Keratinocyte (primary cell): ENCODE results near the gene RPS19BP1. TPM values are rescaled to one million over a fixed set of nuclear protein-coding genes. Genes with fewer than 3 reads are reported as not detected.
A peak's percentile ranks its signal among the peaks of the same experiment; 100 is the strongest.

ENCODE experiments used
- DNase-seq: peaks from one replicate; pipeline ENCODE4 v3.0.0-alpha.2; 2011; ENCODE audit warnings: low read depth, missing footprints, low spot score
- FAIRE-seq: peaks from 2 replicates; lab custom pipeline; 2011; peaks lifted over from hg19 to GRCh38; lab: Jason Lieb, UNC
- H2AFZ ChIP-seq: 2 replicates; pipeline ENCODE4 v1.6.0; 2012; ENCODE audit warnings: low read length, control low read depth, inconsistent platforms; ENCODE audit not compliant: control insufficient read depth
- H3K27ac ChIP-seq: 2 replicates; pipeline ENCODE4 v1.5.1; 2011; ENCODE audit warnings: low read length; ENCODE audit not compliant: control insufficient read depth, insufficient read depth
- H3K27me3 ChIP-seq: 3 replicates; pipeline ENCODE4 v1.6.0; 2011; ENCODE audit warnings: low read length; ENCODE audit not compliant: control insufficient read depth, insufficient read depth; ENCODE audit errors: extremely low read depth
- H3K36me3 ChIP-seq, 2 experiments: 2 replicates in 1 of 2; 3 replicates in 1 of 2; pipeline ENCODE4 v1.5.1; 2011; ENCODE audit warnings: low read length in 2 of 2, mild to moderate bottlenecking in 1 of 2; ENCODE audit not compliant: control insufficient read depth in 2 of 2, insufficient read depth in 2 of 2; ENCODE audit errors: extremely low read depth in 1 of 2
- H3K4me1 ChIP-seq: 3 replicates; pipeline ENCODE4 v1.5.1; 2011; ENCODE audit warnings: low read length; ENCODE audit not compliant: control insufficient read depth, insufficient read depth; ENCODE audit errors: extremely low read depth
- H3K4me2 ChIP-seq: 3 replicates; pipeline ENCODE4 v1.6.0; 2011; ENCODE audit warnings: low read depth, low read length; ENCODE audit not compliant: control insufficient read depth, insufficient read depth; ENCODE audit errors: extremely low read depth
- H3K4me3 ChIP-seq, 3 experiments: fragments of 200-600 bp in 1 of 3; sonication (generic) in 1 of 3; 2 replicates in 2 of 3; 3 replicates in 1 of 3; pipeline ENCODE4 v1.5.1; 2011 to 2016; ENCODE audit warnings: low read length in 3 of 3, mild to moderate bottlenecking in 3 of 3, control low read depth in 2 of 3, inconsistent platforms in 1 of 3, low read depth in 1 of 3, mixed read lengths in 1 of 3, mixed run types in 1 of 3, moderate library complexity in 1 of 3; ENCODE audit not compliant: control insufficient read depth in 2 of 3, insufficient read depth in 2 of 3; ENCODE audit errors: extremely low read depth in 1 of 3
- H3K79me2 ChIP-seq: 2 replicates; pipeline ENCODE4 v1.6.0; 2012; ENCODE audit warnings: low read length; ENCODE audit not compliant: control insufficient read depth, insufficient read depth
- H3K9ac ChIP-seq: 3 replicates; pipeline ENCODE4 v1.6.0; 2011; ENCODE audit warnings: low read length; ENCODE audit not compliant: control insufficient read depth, insufficient read depth; ENCODE audit errors: extremely low read depth
- H3K9me1 ChIP-seq: 3 replicates; pipeline ENCODE4 v1.6.0; 2011; ENCODE audit warnings: low read length; ENCODE audit not compliant: control insufficient read depth, insufficient read depth; ENCODE audit errors: extremely low read depth
- H3K9me3 ChIP-seq: 2 replicates; pipeline ENCODE4 v1.5.1; 2012; ENCODE audit warnings: low read depth, low read length; ENCODE audit not compliant: control insufficient read depth
- H4K20me1 ChIP-seq: 3 replicates; pipeline ENCODE4 v1.6.0; 2011; ENCODE audit warnings: low read length; ENCODE audit not compliant: control insufficient read depth, insufficient read depth; ENCODE audit errors: extremely low read depth
- CTCF ChIP-seq, 3 experiments: IDR thresholded peaks in 1 of 3; conservative IDR thresholded peaks in 1 of 3; optimal IDR thresholded peaks in 1 of 3; 2 replicates in 2 of 3; 3 replicates in 1 of 3; pipeline versions ENCODE3 to v1.5.1; 2011; ENCODE audit warnings: low read length in 3 of 3, mild to moderate bottlenecking in 3 of 3, moderate library complexity in 2 of 3, control low read depth in 1 of 3, inconsistent platforms in 1 of 3; ENCODE audit not compliant: insufficient read depth in 2 of 3; ENCODE audit errors: extremely low read depth in 1 of 3
- EZH2 ChIP-seq: IDR thresholded peaks from one replicate; pipeline ENCODE4 v1.6.1; 2012; ENCODE audit warnings: inconsistent platforms, mild to moderate bottlenecking, low read length, moderate library complexity
- dilution Hi-C: fragments of 300-500 bp; cut with MboI; formaldehyde crosslinking; loops from one replicate; pipeline ENCODE4 v1.7.0; 2020; ENCODE audit warnings: low sequenced_read_pairs; ENCODE audit not compliant: extremely low pct_ligation_motif_present
- polyA plus RNA-seq, 5 experiments: library from polyadenylated mRNA; depleted of rRNA in 3 of 5; stranded (reverse) in 3 of 5; stranded (forward) in 1 of 5; unstranded in 1 of 5; fragments of >200 nt; gene quantifications; 1 replicate in 1 of 5; 2 replicates in 3 of 5; 3 replicates in 1 of 5; pipeline versions ENCODE4 v1.2.1 to v1.2.3, GENCODE V29; 2011 to 2012; ENCODE audit warnings: missing spikeins in 2 of 5, low read depth in 1 of 5, low replicate concordance in 1 of 5

Gene RPS19BP1
- polyA plus RNA-seq, 1 donor (not counting 4 experiments of a cell fraction or from before 2014, with no cell fraction given), result 67.3 TPM

GRCh38 chr22:39563571-39564428 lies 31.3 kb upstream of the RPS19BP1 start:
- dilution Hi-C loops, result no loop called here
- Histone ChIP-seq H4K20me1 (no peaks in the 10 kb centered on the region), H3K9me1 (no peaks in the 10 kb centered on the region), H3K79me2 (no peaks in the 10 kb centered on the region), H3K4me1 (peaks cover 17% of the 10 kb centered on the region), H3K36me3 (no peaks in the 10 kb centered on the region), H3K9me3 (peaks cover 3% of the 10 kb centered on the region), H2AFZ (no peak overlapping the region), H3K27me3 (peaks cover 23% of the 10 kb centered on the region), H3K9ac (no peak overlapping the region), H3K4me2 (no peak overlapping the region), H3K4me3 (no peak overlapping the region), H3K27ac (no peak overlapping the region)
- DNase-seq (no peak), FAIRE-seq (peak; percentile 32)
- TF ChIP-seq EZH2, result no peak
- TF ChIP-seq CTCF (optimal IDR thresholded peaks at IDR 0.05 in 1 of 3, IDR thresholded peaks at IDR 0.05 in 1 of 3, conservative IDR thresholded peaks at IDR 0.05 in 1 of 3; ENCODE audit: extremely low read depth in 1 of 3, insufficient read depth in 2 of 3, low read length in 3 of 3), result no peak

GRCh38 chr22:39562839-39563489 lies 30.4 kb upstream of the RPS19BP1 start:
- no peak overlapping the region for H3K9ac ChIP-seq
- no peak overlapping the region for H3K4me2 ChIP-seq
- H3K4me3 ChIP-seq, result no peak overlapping the region
- no peaks in the 10 kb centered on the region for H4K20me1 ChIP-seq
- no peaks in the 10 kb centered on the region for H3K9me1 ChIP-seq
- no peaks in the 10 kb centered on the region for H3K36me3 ChIP-seq
- dilution Hi-C loops, result no loop called here
- no peak overlapping the region for H2AFZ ChIP-seq
- H3K9me3 ChIP-seq, result peaks cover 3% of the 10 kb centered on the region
- FAIRE-seq, result no peak
- no peak overlapping the region for H3K27ac ChIP-seq
- no peaks in the 10 kb centered on the region for H3K79me2 ChIP-seq
- DNase-seq, result no peak
- peaks cover 32% of the 10 kb centered on the region for H3K27me3 ChIP-seq
- H3K4me1 ChIP-seq, result peaks cover 16% of the 10 kb centered on the region
- TF ChIP-seq CTCF (optimal IDR thresholded peaks at IDR 0.05 in 1 of 3, IDR thresholded peaks at IDR 0.05 in 1 of 3, conservative IDR thresholded peaks at IDR 0.05 in 1 of 3; ENCODE audit: extremely low read depth in 1 of 3, insufficient read depth in 2 of 3, low read length in 3 of 3), result no peak
- TF ChIP-seq EZH2, result no peak
